ENCODE results near the gene CSNK1G1.
"Not testable (repeated sequence)": the region's sequence is repeated elsewhere in the genome, so short reads cannot be mapped to it uniquely, and the experiment has no call there.

CSNK1G1 gene

DNA sequence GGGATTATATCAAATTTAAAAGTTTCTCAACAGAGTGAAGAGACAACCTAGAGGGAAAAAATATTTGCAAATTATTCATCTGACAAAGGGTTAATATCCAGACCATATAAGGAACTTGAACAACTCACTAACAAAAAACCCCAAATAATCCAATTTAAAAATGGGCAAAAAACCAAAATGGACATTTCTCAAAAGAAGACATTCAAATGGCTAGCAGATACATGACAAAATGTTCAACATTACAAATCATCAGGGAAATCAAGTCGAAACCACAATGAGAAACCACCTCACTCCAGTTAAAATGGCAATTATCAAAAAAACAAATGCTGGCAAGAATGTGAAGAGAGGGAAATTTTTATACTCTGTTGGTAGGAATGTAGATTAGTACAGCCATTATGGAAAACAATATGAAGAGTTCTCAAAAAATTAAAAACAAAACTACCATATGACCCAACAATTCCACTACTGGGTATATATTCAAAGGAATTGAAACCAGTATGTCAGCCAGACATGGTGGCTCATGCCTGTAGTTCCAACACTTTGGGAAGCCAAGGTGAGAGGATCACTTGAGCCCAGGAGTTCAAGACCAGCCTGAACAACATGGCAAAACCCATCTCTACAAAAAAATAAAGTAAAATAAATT, 88.5 kb downstream of the CSNK1G1 start:
- Histone ChIP-seq H3K9me3 (ENCODE audit: control insufficient read depth, insufficient read depth, low read length) (no peaks in the 10 kb centered on the region), H3K4me1 (ENCODE audit: control insufficient read depth, low read length) (no peaks in the 10 kb centered on the region), H3K27me3 (ENCODE audit: control insufficient read depth, low read length) (no peaks in the 10 kb centered on the region), H3K27ac (ENCODE audit: low read depth, low read length) (no peak overlapping the region), H3K79me2 (ENCODE audit: control insufficient read depth, low read length) (no peaks in the 10 kb centered on the region; the same call in 1 of the 2 replicates), H3K4me3 (ENCODE audit: low read length) (no peak overlapping the region), H3K9me2 (replicated peaks; ENCODE audit: control insufficient read depth, low read length) (no peaks in the 10 kb centered on the region), H4K20me1 (ENCODE audit: control insufficient read depth, insufficient read depth, low read depth, low read length) (no peaks in the 10 kb centered on the region), H3K36me3 (ENCODE audit: control insufficient read depth, low read length) (no peaks in the 10 kb centered on the region), H3K4me2 (ENCODE audit: low read length) (no peak overlapping the region), H3F3A (ENCODE audit: control insufficient read depth, insufficient read depth) (no peaks in the 10 kb centered on the region)
- TF ChIP-seq CTCF (IDR thresholded peaks at IDR 0.05; ENCODE audit: low read depth, low read length, poor library complexity, severe bottlenecking), result no peak
- TF ChIP-seq EZH2phosphoT487 (IDR thresholded peaks at IDR 0.05; ENCODE audit: borderline replicate concordance, low read length), result no peak

DNA sequence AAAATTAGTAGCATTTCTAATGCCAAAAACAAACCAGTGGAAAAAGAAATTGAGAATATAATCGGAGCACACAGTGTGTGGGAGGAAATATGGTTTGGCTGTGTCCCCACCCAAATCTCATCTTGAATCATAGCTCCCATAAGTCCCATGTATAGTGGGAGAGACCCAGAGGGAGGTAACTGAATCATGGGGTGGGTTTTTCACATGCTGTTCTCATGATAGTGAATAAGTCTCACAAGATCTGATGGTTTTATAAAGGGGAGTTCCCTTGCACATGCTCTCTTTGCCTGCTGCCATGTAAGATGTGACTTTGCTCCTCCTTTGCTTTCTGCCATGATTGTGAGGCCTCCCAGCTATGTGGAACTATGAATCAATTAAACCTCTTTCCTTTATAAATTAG, 90.8 kb downstream of the CSNK1G1 start:
- H3K4me3 ChIP-seq (ENCODE audit: low read length); H3K27ac ChIP-seq (ENCODE audit: low read depth, low read length); H3K9me2 ChIP-seq (replicated peaks; ENCODE audit: control insufficient read depth, low read length); H3K79me2 ChIP-seq (ENCODE audit: control insufficient read depth, low read length); H3K4me1 ChIP-seq (ENCODE audit: control insufficient read depth, low read length); H3K9me3 ChIP-seq (ENCODE audit: control insufficient read depth, insufficient read depth, low read length); H4K20me1 ChIP-seq (ENCODE audit: control insufficient read depth, insufficient read depth, low read depth, low read length); H3K27me3 ChIP-seq (ENCODE audit: control insufficient read depth, low read length); H3F3A ChIP-seq (ENCODE audit: control insufficient read depth, insufficient read depth); H3K4me2 ChIP-seq (ENCODE audit: low read length); H3K36me3 ChIP-seq (ENCODE audit: control insufficient read depth, low read length): not testable (repeated sequence)

- no peaks in the 10 kb centered on the region; the same call in 1 of the 2 replicates for H3K79me2 ChIP-seq (ENCODE audit: control insufficient read depth, low read length)
- H3K4me1 ChIP-seq (ENCODE audit: control insufficient read depth, low read length), result no peaks in the 10 kb centered on the region
- H3F3A ChIP-seq (ENCODE audit: control insufficient read depth, insufficient read depth), result no peaks in the 10 kb centered on the region
Observed at GRCh38 chr15:64264502-64264901, 91.5 kb downstream of the CSNK1G1 start.

GRCh38 chr15:64263567-64263966, 92.4 kb downstream of the CSNK1G1 start:
- H3K9me2 ChIP-seq (replicated peaks; ENCODE audit: control insufficient read depth, low read length), result no peaks in the 10 kb centered on the region
- H3K4me3 ChIP-seq (ENCODE audit: low read length), result no peak overlapping the region
- H3K36me3 ChIP-seq (ENCODE audit: control insufficient read depth, low read length), result no peaks in the 10 kb centered on the region
- H3K79me2 ChIP-seq (ENCODE audit: control insufficient read depth, low read length), result no peaks in the 10 kb centered on the region; the same call in 1 of the 2 replicates
- no peak overlapping the region for H3K4me2 ChIP-seq (ENCODE audit: low read length)
- H3K4me1 ChIP-seq (ENCODE audit: control insufficient read depth, low read length), result no peaks in the 10 kb centered on the region
- H3K9me3 ChIP-seq (ENCODE audit: control insufficient read depth, insufficient read depth, low read length), result no peaks in the 10 kb centered on the region
- no peaks in the 10 kb centered on the region for H4K20me1 ChIP-seq (ENCODE audit: control insufficient read depth, insufficient read depth, low read depth, low read length)
- no peaks in the 10 kb centered on the region for H3K27me3 ChIP-seq (ENCODE audit: control insufficient read depth, low read length)
- TF ChIP-seq EZH2phosphoT487 (IDR thresholded peaks at IDR 0.05; ENCODE audit: borderline replicate concordance, low read length), result no peak
- TF ChIP-seq CTCF (IDR thresholded peaks at IDR 0.05; ENCODE audit: low read depth, low read length, poor library complexity, severe bottlenecking), result no peak
- no peak overlapping the region for H3K27ac ChIP-seq (ENCODE audit: low read depth, low read length)
- H3F3A ChIP-seq (ENCODE audit: control insufficient read depth, insufficient read depth), result no peaks in the 10 kb centered on the region

More at GRCh38 chr15:64264502-64264901, 91.5 kb downstream of the CSNK1G1 start:
- Histone ChIP-seq H3K4me2 (ENCODE audit: low read length) (no peak overlapping the region), H3K9me3 (ENCODE audit: control insufficient read depth, insufficient read depth, low read length) (no peaks in the 10 kb centered on the region), H4K20me1 (ENCODE audit: control insufficient read depth, insufficient read depth, low read depth, low read length) (no peaks in the 10 kb centered on the region), H3K36me3 (ENCODE audit: control insufficient read depth, low read length) (no peaks in the 10 kb centered on the region), H3K4me3 (ENCODE audit: low read length) (no peak overlapping the region), H3K9me2 (replicated peaks; ENCODE audit: control insufficient read depth, low read length) (no peaks in the 10 kb centered on the region), H3K27me3 (ENCODE audit: control insufficient read depth, low read length) (no peaks in the 10 kb centered on the region), H3K27ac (ENCODE audit: low read depth, low read length) (no peak overlapping the region)
- no peak for TF ChIP-seq EZH2phosphoT487 (IDR thresholded peaks at IDR 0.05; ENCODE audit: borderline replicate concordance, low read length)
